ENCODE measurements around the gene ALDOC. TPM values are rescaled to one million over a fixed set of nuclear protein-coding genes. Genes with fewer than 3 reads are reported as not detected.

The ALDOC gene
- total RNA-seq, 1 experiment from 2014 or later = 53.2 TPM

DNA sequence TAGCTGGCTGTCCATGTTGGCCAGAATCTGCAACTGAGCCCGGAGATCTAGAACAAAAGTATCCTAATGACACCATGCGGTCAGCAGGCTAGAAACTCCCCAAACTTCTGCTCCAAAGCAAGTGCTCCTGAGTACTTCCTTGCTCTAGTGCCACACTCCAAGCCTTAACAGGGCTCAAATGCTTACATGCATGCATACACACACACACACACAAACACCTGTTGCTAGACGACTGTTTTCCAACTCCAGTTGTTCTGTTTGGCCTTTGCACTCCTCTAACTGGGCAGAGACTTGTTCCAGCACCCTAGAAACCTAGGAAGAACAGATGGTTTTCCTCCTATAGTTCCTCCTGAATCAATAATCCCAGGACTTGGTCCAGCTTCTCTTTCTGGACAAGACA is 7.7 kb upstream of the ALDOC start:
- Histone ChIP-seq H2BK15ac (ENCODE audit: low read depth, low read length) (no peak overlapping the region), H3K27ac (ENCODE audit: insufficient read length, low read depth, low read length) (no peak overlapping the region), H3K4me2 (ENCODE audit: insufficient read depth, insufficient read length, low read length) (no peak overlapping the region), H2AFZ (ENCODE audit: low read length) (no peak overlapping the region), H3K9ac (ENCODE audit: extremely low read depth, insufficient read length, low read length) (no peak overlapping the region), H3T11ph (ENCODE audit: low read length) (no peak overlapping the region), H3K4ac (ENCODE audit: low read depth, low read length) (no peak overlapping the region), H3K56ac (ENCODE audit: insufficient read length, low read depth, low read length) (no peak overlapping the region), H4K20me1 (ENCODE audit: control insufficient read depth, insufficient read depth, insufficient read length) (no peaks in the 10 kb centered on the region), H2BK20ac (ENCODE audit: low read depth, low read length, poor library complexity, severe bottlenecking) (no peak overlapping the region), H4K91ac (ENCODE audit: insufficient read length, low read depth, low read length) (no peak overlapping the region), H2BK12ac (ENCODE audit: insufficient read length, low read depth, low read length) (no peak overlapping the region), H3K18ac (ENCODE audit: insufficient read length, low read depth, low read length) (no peak overlapping the region), H3K79me1 (ENCODE audit: insufficient read depth, low read depth, low read length, poor library complexity, severe bottlenecking) (no peaks in the 10 kb centered on the region), H3K4me1 (ENCODE audit: insufficient read depth, low read length) (no peaks in the 10 kb centered on the region), H2BK120ac (ENCODE audit: low read depth, low read length, poor library complexity, severe bottlenecking) (no peak overlapping the region), H4K8ac (replicated peaks; ENCODE audit: insufficient read length, low read depth, low read length) (no peak overlapping the region), H3K23ac (ENCODE audit: insufficient read length, low read depth, low read length) (no peak overlapping the region), H3K27me3 (ENCODE audit: insufficient read depth, low read length) (no peaks in the 10 kb centered on the region), H3K9me3 (ENCODE audit: control insufficient read depth, low read depth, low read length) (no peaks in the 10 kb centered on the region), H2AK5ac (ENCODE audit: insufficient read length, low read length) (no peak overlapping the region), H3K79me2 (ENCODE audit: insufficient read depth, low read length) (no peaks in the 10 kb centered on the region), H3K23me2 (ENCODE audit: insufficient read length, low read depth, low read length, poor library complexity, severe bottlenecking) (no peaks in the 10 kb centered on the region), H4K5ac (ENCODE audit: insufficient read length, low read depth, low read length) (no peak overlapping the region), H2BK5ac (ENCODE audit: insufficient read length, low read length) (no peak overlapping the region), H3K14ac (ENCODE audit: insufficient read depth, low read length) (no peak overlapping the region)
- H3K27me3 Mint-ChIP-seq (ENCODE audit: low read depth) = no peaks in the 10 kb centered on the region
- H3K4me1 Mint-ChIP-seq = no peaks in the 10 kb centered on the region
- no CpG with 5 or more reads among the region's 3 CpGs for WGBS (ENCODE audit: extremely low coverage, insufficient read length, low lambda C conversion rate)
- peaks cover 27 to 33% (median 32%) of the 10 kb centered on the region in 3 experiments; a peak in 6 of 7 replicates for H3K36me3 Mint-ChIP-seq (ENCODE audit: insufficient read depth in 1 of 3, low read depth in 3 of 3)
- no peak overlapping the region for H3K4me3 Mint-ChIP-seq
- H3K9me3 Mint-ChIP-seq = no peaks in the 10 kb centered on the region; a peak in 1 of 5 replicates
- TF ChIP-seq, protein P1, sequence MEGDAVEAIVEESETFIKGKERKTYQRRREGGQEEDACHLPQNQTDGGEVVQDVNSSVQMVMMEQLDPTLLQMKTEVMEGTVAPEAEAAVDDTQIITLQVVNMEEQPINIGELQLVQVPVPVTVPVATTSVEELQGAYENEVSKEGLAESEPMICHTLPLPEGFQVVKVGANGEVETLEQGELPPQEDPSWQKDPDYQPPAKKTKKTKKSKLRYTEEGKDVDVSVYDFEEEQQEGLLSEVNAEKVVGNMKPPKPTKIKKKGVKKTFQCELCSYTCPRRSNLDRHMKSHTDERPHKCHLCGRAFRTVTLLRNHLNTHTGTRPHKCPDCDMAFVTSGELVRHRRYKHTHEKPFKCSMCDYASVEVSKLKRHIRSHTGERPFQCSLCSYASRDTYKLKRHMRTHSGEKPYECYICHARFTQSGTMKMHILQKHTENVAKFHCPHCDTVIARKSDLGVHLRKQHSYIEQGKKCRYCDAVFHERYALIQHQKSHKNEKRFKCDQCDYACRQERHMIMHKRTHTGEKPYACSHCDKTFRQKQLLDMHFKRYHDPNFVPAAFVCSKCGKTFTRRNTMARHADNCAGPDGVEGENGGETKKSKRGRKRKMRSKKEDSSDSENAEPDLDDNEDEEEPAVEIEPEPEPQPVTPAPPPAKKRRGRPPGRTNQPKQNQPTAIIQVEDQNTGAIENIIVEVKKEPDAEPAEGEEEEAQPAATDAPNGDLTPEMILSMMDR (conservative IDR thresholded peaks at IDR 0.05) = no peak
- H3K27ac Mint-ChIP-seq = no peak overlapping the region
- no peak for DNase-seq

Data from H9 (cell line).